Endodermal cell (in vitro differentiated cells): ENCODE data around the gene MAN2B2. TPM values are rescaled to one million over a fixed set of nuclear protein-coding genes. Genes with fewer than 3 reads are reported as not detected.

Experiments
- DNase-seq: peaks from one replicate; pipeline ENCODE4 v3.0.0-alpha.2; 2017
- H3K27ac ChIP-seq: 2 replicates; pipeline ENCODE4 v1.5.1; 2013; ENCODE audit warnings: mild to moderate bottlenecking, low read depth, low read length, moderate library complexity
- H3K27me3 ChIP-seq: 2 replicates; pipeline ENCODE4 v1.6.1; 2013; ENCODE audit warnings: mild to moderate bottlenecking, low read length, moderate library complexity; ENCODE audit not compliant: insufficient read depth, control insufficient read depth, poor library complexity, severe bottlenecking
- H3K36me3 ChIP-seq: 2 replicates; pipeline ENCODE4 v1.7.0; 2013; ENCODE audit warnings: mild to moderate bottlenecking, low read length, moderate library complexity; ENCODE audit not compliant: control insufficient read depth, insufficient read depth
- H3K4me1 ChIP-seq: one replicate; pipeline ENCODE4 v1.7.0; 2013; ENCODE audit warnings: low read length; ENCODE audit not compliant: control insufficient read depth, insufficient read depth
- H3K4me3 ChIP-seq: 2 replicates; pipeline ENCODE4 v1.5.1; 2013; ENCODE audit warnings: mild to moderate bottlenecking, low read length, moderate library complexity
- H3K9ac ChIP-seq: 2 replicates; pipeline ENCODE4 v1.6.1; 2013; ENCODE audit warnings: mild to moderate bottlenecking, low read length, moderate library complexity; ENCODE audit not compliant: poor library complexity, severe bottlenecking; ENCODE audit errors: extremely low read depth
- H3K9me3 ChIP-seq: 2 replicates; pipeline ENCODE4 v1.6.1; 2013; ENCODE audit warnings: mild to moderate bottlenecking, low read length, moderate library complexity; ENCODE audit not compliant: control insufficient read depth
- H3K27ac Mint-ChIP-seq: 2 replicates; pipeline ENCODE4 v1.8.0; 2020; ENCODE audit warnings: mixed read lengths
- H3K27me3 Mint-ChIP-seq: 2 replicates; pipeline ENCODE4 v1.8.0; 2021; ENCODE audit warnings: mild to moderate bottlenecking, mixed read lengths; ENCODE audit not compliant: insufficient read depth
- H3K36me3 Mint-ChIP-seq: 2 replicates; pipeline ENCODE4 v1.8.0; 2020; ENCODE audit warnings: low read depth, mixed read lengths
- H3K4me1 Mint-ChIP-seq: 2 replicates; pipeline ENCODE4 v1.8.0; 2020; ENCODE audit warnings: mixed read lengths
- H3K4me3 Mint-ChIP-seq: 2 replicates; pipeline ENCODE4 v1.8.0; 2020; ENCODE audit warnings: mild to moderate bottlenecking, moderate library complexity, mixed read lengths
- H3K9me3 Mint-ChIP-seq: 2 replicates; pipeline ENCODE4 v1.8.0; 2020; ENCODE audit warnings: mild to moderate bottlenecking, mixed read lengths
- WGBS, 2 experiments: methylation state at CpG; one replicate each; pipeline versions ENCODE4 v1.1.5 to v1.1.7; 2013; ENCODE audit warnings: missing lambda C conversion rate in 2 of 2, mixed read lengths in 1 of 2; ENCODE audit not compliant: insufficient coverage in 1 of 2, insufficient read length in 1 of 2; 5-methylcytosine and 5-hydroxymethylcytosine counted together
- total RNA-seq, 2 donors: library from RNA; stranded (reverse); fragmentation: NEBNext Ultra II Directional in 1 of 2; extraction: Animal tissue kit (Norgen Biotek cat#: 25700) in 1 of 2; gene quantifications; 2 replicates in 1 of 2; 3 replicates in 1 of 2; pipeline ENCODE4 v1.2.1, GENCODE V29; 2021
- TF ChIP-seq, protein P1 (sequence below): fragments of 200-600 bp; sonication (generic); conservative IDR thresholded peaks from 2 replicates; pipeline ENCODE4 v1.5.0; 2021; ENCODE audit warnings: antibody characterized with exemption, mild to moderate bottlenecking

Gene MAN2B2
- total RNA-seq, 2 donors from 2014 or later, result 13.3 to 20.8 TPM

DNA sequence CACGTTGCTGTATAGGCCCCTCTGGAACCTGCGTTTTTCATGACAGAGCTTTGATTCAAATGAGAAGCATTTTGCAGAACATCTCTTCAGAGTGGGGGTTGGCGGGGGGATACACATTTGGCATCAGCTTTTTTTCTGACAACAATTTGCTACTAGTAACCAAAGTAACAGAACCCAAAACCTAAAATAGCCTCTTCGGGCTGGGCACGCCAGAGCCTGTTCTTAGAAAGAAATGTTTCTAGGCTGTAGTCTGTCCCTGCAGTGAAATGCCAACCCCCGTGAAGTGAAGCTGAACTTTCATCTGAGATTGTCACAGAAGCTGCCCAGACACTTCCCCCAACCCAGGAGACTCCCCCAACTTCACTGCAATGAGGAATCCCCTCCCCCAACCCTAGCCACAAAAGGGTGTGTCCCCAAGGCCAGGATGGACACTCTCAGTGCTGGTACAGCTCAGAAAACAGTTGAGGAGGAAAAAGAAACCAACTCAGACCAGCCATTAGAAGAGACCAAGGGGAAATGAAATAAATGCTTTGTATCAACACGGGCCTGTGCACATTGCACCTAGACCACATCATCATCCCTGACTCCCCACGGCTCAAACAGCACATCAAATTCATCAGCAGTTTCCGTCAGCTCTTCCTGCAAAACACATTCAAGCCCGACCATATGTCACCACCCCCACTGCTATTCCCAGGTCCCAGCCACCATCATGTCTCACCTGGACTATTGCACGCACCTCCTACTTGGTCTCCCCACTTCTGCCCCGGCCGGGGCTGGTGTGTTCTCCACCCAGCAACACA is 8.4 kb upstream of the MAN2B2 start:
- Histone ChIP-seq H3K36me3 (no peaks in the 10 kb centered on the region), H3K9me3 (no peaks in the 10 kb centered on the region), H3K4me3 (no peak overlapping the region), H3K4me1 (no peaks in the 10 kb centered on the region), H3K27ac (no peak overlapping the region), H3K9ac (no peak overlapping the region), H3K27me3 (peaks cover 63% of the 10 kb centered on the region)
- WGBS, 2 experiments, result 89 to 90% methylated on average over 3 to 13 of the region's 13 CpGs
- TF ChIP-seq, protein P1, sequence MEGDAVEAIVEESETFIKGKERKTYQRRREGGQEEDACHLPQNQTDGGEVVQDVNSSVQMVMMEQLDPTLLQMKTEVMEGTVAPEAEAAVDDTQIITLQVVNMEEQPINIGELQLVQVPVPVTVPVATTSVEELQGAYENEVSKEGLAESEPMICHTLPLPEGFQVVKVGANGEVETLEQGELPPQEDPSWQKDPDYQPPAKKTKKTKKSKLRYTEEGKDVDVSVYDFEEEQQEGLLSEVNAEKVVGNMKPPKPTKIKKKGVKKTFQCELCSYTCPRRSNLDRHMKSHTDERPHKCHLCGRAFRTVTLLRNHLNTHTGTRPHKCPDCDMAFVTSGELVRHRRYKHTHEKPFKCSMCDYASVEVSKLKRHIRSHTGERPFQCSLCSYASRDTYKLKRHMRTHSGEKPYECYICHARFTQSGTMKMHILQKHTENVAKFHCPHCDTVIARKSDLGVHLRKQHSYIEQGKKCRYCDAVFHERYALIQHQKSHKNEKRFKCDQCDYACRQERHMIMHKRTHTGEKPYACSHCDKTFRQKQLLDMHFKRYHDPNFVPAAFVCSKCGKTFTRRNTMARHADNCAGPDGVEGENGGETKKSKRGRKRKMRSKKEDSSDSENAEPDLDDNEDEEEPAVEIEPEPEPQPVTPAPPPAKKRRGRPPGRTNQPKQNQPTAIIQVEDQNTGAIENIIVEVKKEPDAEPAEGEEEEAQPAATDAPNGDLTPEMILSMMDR, result no peak
- Mint-ChIP-seq H3K4me3 (no peak overlapping the region), H3K36me3 (no peaks in the 10 kb centered on the region), H3K27me3 (peaks cover 86% of the 10 kb centered on the region), H3K27ac (no peak overlapping the region), H3K9me3 (no peaks in the 10 kb centered on the region), H3K4me1 (peaks cover 5% of the 10 kb centered on the region)
- no peak for DNase-seq

DNA sequence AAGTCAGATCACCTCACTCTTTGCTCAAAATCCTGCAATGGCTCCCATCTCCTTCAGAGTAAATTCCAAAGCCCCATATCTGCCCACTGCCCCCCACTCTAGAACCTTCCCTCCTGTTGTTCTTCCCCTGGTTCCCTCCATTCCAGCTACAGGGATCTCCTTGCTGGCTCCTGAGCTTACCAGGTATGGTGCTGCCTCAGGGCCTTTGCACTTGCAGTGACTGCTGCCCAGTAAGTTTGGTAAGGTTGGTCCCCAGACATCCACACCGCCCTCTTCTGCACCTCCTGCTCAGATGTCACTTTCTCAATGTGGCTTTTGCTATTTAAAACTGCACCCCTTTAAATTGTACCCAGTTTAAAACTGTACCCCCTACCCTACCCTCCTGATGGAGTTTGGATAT is 7.8 kb upstream of the MAN2B2 start:
- H3K4me3 Mint-ChIP-seq, result no peak overlapping the region
- H3K27me3 ChIP-seq, result peaks cover 56% of the 10 kb centered on the region
- 77% methylated on average over 1 of the region's 1 CpG; no CpG with 5 or more reads in 1 of the 2 experiments for WGBS, 2 experiments

DNA sequence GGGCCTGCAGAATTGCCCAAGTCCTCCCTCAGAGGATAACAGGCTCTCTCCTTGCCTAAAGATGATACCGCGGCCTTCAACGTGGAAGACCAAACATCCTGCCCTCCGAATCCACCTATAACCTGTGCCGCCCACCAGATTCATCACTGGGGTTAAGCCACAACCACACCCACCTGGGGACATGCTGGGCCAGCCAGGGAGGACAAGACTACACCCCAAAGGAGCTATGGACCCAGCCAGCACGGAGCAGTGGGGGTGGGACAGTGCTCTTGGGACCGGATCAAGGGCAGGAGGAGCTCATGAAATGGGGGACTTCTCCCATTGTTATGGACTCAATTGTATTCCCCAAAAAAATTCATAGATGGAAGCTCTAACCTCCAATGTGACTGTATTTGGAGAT is 6.8 kb upstream of the MAN2B2 start:
- Mint-ChIP-seq H3K4me3 (no peak overlapping the region), H3K4me1 (peaks cover 5% of the 10 kb centered on the region), H3K27ac (no peak overlapping the region), H3K9me3 (no peaks in the 10 kb centered on the region), H3K36me3 (no peaks in the 10 kb centered on the region), H3K27me3 (peaks cover 83% of the 10 kb centered on the region)
- no peaks in the 10 kb centered on the region for H3K36me3 ChIP-seq
- 89% methylated on average over 7 of the region's 7 CpGs; no CpG with 5 or more reads in 1 of the 2 experiments for WGBS, 2 experiments
- no peaks in the 10 kb centered on the region for H3K9me3 ChIP-seq
- H3K27ac ChIP-seq, result no peak overlapping the region
- no peaks in the 10 kb centered on the region for H3K4me1 ChIP-seq
- TF ChIP-seq, protein P1, result no peak
- no peak overlapping the region for H3K9ac ChIP-seq
- no peak overlapping the region for H3K4me3 ChIP-seq
- no peak for DNase-seq
- peaks cover 55% of the 10 kb centered on the region for H3K27me3 ChIP-seq

More for the DNA sequence above, 7.8 kb upstream of the MAN2B2 start:
- H3K9ac ChIP-seq, result no peak overlapping the region
- TF ChIP-seq, protein P1, result no peak
- no peak for DNase-seq
- H3K36me3 ChIP-seq, result no peaks in the 10 kb centered on the region
- H3K4me1 ChIP-seq, result no peaks in the 10 kb centered on the region
- no peak overlapping the region for H3K27ac ChIP-seq
- Mint-ChIP-seq H3K9me3 (no peaks in the 10 kb centered on the region), H3K4me1 (peaks cover 5% of the 10 kb centered on the region), H3K36me3 (no peaks in the 10 kb centered on the region), H3K27ac (no peak overlapping the region), H3K27me3 (peaks cover 84% of the 10 kb centered on the region)
- no peak overlapping the region for H3K4me3 ChIP-seq
- no peaks in the 10 kb centered on the region for H3K9me3 ChIP-seq
